Astrocyte (in vitro differentiated cells and primary cell): Measurements from ENCODE around the gene RTN1. TPM values are rescaled to one million over a fixed set of nuclear protein-coding genes. Genes with fewer than 3 reads are reported as not detected.

ENCODE experiments used
- DNase-seq: peaks from one replicate; pipeline ENCODE4 v3.0.0-alpha.2; 2010; ENCODE audit warnings: low read depth
- FAIRE-seq: peaks from 2 replicates; lab custom pipeline; 2011; peaks lifted over from hg19 to GRCh38; lab: Jason Lieb, UNC
- H2AFZ ChIP-seq: 2 replicates; pipeline ENCODE4 v1.6.0; 2012; ENCODE audit warnings: low read depth, low read length, inconsistent platforms
- H3K27ac ChIP-seq: 2 replicates; pipeline ENCODE4 v1.5.1; 2011; ENCODE audit warnings: low read depth, low read length, inconsistent platforms
- H3K27me3 ChIP-seq: 2 replicates; pipeline ENCODE4 v1.6.0; 2011; ENCODE audit warnings: low read length, inconsistent platforms; ENCODE audit not compliant: insufficient read depth
- H3K36me3 ChIP-seq: 2 replicates; pipeline ENCODE4 v1.5.1; 2011; ENCODE audit warnings: low read length, inconsistent platforms; ENCODE audit not compliant: insufficient read depth
- H3K4me1 ChIP-seq: 2 replicates; pipeline ENCODE4 v1.5.1; 2011; ENCODE audit warnings: low read length, inconsistent platforms; ENCODE audit not compliant: insufficient read depth
- H3K4me2 ChIP-seq: 2 replicates; pipeline ENCODE4 v1.6.0; 2012; ENCODE audit warnings: low read length, inconsistent platforms
- H3K4me3 ChIP-seq: 2 replicates; pipeline ENCODE4 v1.5.1; 2011; ENCODE audit warnings: low read depth, mild to moderate bottlenecking, low read length, inconsistent platforms; ENCODE audit not compliant: insufficient read depth
- H3K79me2 ChIP-seq: 2 replicates; pipeline ENCODE4 v1.6.0; 2012; ENCODE audit warnings: mild to moderate bottlenecking, low read length, inconsistent platforms; ENCODE audit not compliant: insufficient read depth
- H3K9ac ChIP-seq: 2 replicates; pipeline ENCODE4 v1.6.0; 2012; ENCODE audit warnings: mild to moderate bottlenecking, low read length, inconsistent platforms
- H3K9me3 ChIP-seq: 2 replicates; pipeline ENCODE4 v1.5.1; 2012; ENCODE audit warnings: low read depth, mild to moderate bottlenecking, low read length, inconsistent platforms; ENCODE audit not compliant: insufficient read depth
- H4K20me1 ChIP-seq: 2 replicates; pipeline ENCODE4 v1.6.0; 2012; ENCODE audit warnings: low read length, inconsistent platforms; ENCODE audit not compliant: insufficient read depth
- H3K27ac Mint-ChIP-seq: one replicate; pipeline ENCODE4 v1.8.0; 2021; ENCODE audit warnings: mild to moderate bottlenecking, mixed read lengths; ENCODE audit not compliant: unreplicated experiment
- H3K27me3 Mint-ChIP-seq: one replicate; pipeline ENCODE4 v1.8.0; 2021; ENCODE audit warnings: low read depth, mixed read lengths; ENCODE audit not compliant: unreplicated experiment
- H3K36me3 Mint-ChIP-seq: one replicate; pipeline ENCODE4 v1.8.0; 2021; ENCODE audit warnings: low read depth, mixed read lengths; ENCODE audit not compliant: unreplicated experiment
- H3K4me1 Mint-ChIP-seq: one replicate; pipeline ENCODE4 v1.8.0; 2021; ENCODE audit warnings: low read depth, mixed read lengths; ENCODE audit not compliant: unreplicated experiment
- H3K4me3 Mint-ChIP-seq: one replicate; pipeline ENCODE4 v1.8.0; 2021; ENCODE audit warnings: mild to moderate bottlenecking, moderate library complexity, mixed read lengths; ENCODE audit not compliant: unreplicated experiment
- H3K9me3 Mint-ChIP-seq: one replicate; pipeline ENCODE4 v1.8.0; 2021; ENCODE audit warnings: mild to moderate bottlenecking, mixed read lengths; ENCODE audit not compliant: unreplicated experiment
- CTCF ChIP-seq: IDR thresholded peaks from 2 replicates; pipeline ENCODE4 v1.5.1; 2011; ENCODE audit warnings: low read depth, mild to moderate bottlenecking, inconsistent platforms, low read length, moderate library complexity; ENCODE audit not compliant: insufficient read depth
- EZH2 ChIP-seq: IDR thresholded peaks from 2 replicates; pipeline ENCODE4 v1.6.1; 2012; ENCODE audit warnings: mild to moderate bottlenecking, low read length, inconsistent platforms; ENCODE audit not compliant: insufficient read depth
- total RNA-seq: library from RNA; stranded (reverse); gene quantifications from 2 replicates; pipeline ENCODE4 v1.2.1, GENCODE V29; 2021

Gene RTN1
- total RNA-seq, 1 donor from 2014 or later: 1.2 TPM

GRCh38 chr14:59707778-59708561 lies 162.6 kb downstream of the RTN1 start:
- Histone ChIP-seq H3K27me3 (no peaks in the 10 kb centered on the region), H3K27ac (no peak overlapping the region), H3K9me3 (no peaks in the 10 kb centered on the region), H3K4me2 (no peak overlapping the region), H2AFZ (no peak overlapping the region), H3K36me3 (no peaks in the 10 kb centered on the region), H4K20me1 (no peaks in the 10 kb centered on the region), H3K4me3 (no peak overlapping the region), H3K4me1 (no peaks in the 10 kb centered on the region), H3K9ac (no peak overlapping the region), H3K79me2 (no peaks in the 10 kb centered on the region)
- Mint-ChIP-seq H3K27me3 (no peaks in the 10 kb centered on the region), H3K4me3 (no peak overlapping the region), H3K27ac (no peak overlapping the region), H3K9me3 (no peaks in the 10 kb centered on the region), H3K4me1 (no peaks in the 10 kb centered on the region), H3K36me3 (no peaks in the 10 kb centered on the region)
- no peak for FAIRE-seq
- no peak for DNase-seq
- TF ChIP-seq CTCF (no peak), EZH2 (no peak)

GRCh38 chr14:59705866-59706265 lies 164.7 kb downstream of the RTN1 start:
- H3K9me3 ChIP-seq: no peaks in the 10 kb centered on the region
- H3K27me3 Mint-ChIP-seq: no peaks in the 10 kb centered on the region
- H3K27ac Mint-ChIP-seq: no peak overlapping the region
- no peaks in the 10 kb centered on the region for H3K4me1 Mint-ChIP-seq
- FAIRE-seq: no peak
- no peak overlapping the region for H3K9ac ChIP-seq
- no peaks in the 10 kb centered on the region for H3K9me3 Mint-ChIP-seq
- H3K27ac ChIP-seq: no peak overlapping the region
- H3K36me3 ChIP-seq: no peaks in the 10 kb centered on the region
- no peaks in the 10 kb centered on the region for H3K79me2 ChIP-seq
- no peaks in the 10 kb centered on the region for H3K27me3 ChIP-seq
- no peaks in the 10 kb centered on the region for H4K20me1 ChIP-seq
- H3K4me2 ChIP-seq: no peak overlapping the region
- H3K36me3 Mint-ChIP-seq: no peaks in the 10 kb centered on the region
- H3K4me1 ChIP-seq: no peaks in the 10 kb centered on the region
- no peak overlapping the region for H2AFZ ChIP-seq
- no peak overlapping the region for H3K4me3 ChIP-seq
- H3K4me3 Mint-ChIP-seq: no peak overlapping the region
- TF ChIP-seq EZH2: no peak
- no peak for TF ChIP-seq CTCF
- DNase-seq: no peak

- H3K27ac ChIP-seq: no peak overlapping the region
- no peaks in the 10 kb centered on the region for H3K27me3 ChIP-seq
- H3K36me3 ChIP-seq: no peaks in the 10 kb centered on the region
- Mint-ChIP-seq H3K27me3 (no peaks in the 10 kb centered on the region), H3K27ac (no peak overlapping the region), H3K36me3 (no peaks in the 10 kb centered on the region), H3K4me1 (no peaks in the 10 kb centered on the region), H3K4me3 (no peak overlapping the region), H3K9me3 (no peaks in the 10 kb centered on the region)
- no peaks in the 10 kb centered on the region for H3K79me2 ChIP-seq
- FAIRE-seq (no peak), DNase-seq (no peak)
- no peak overlapping the region for H3K4me3 ChIP-seq
- H3K4me1 ChIP-seq: no peaks in the 10 kb centered on the region
- H3K9ac ChIP-seq: no peak overlapping the region
- TF ChIP-seq EZH2 (no peak), CTCF (no peak)
- no peaks in the 10 kb centered on the region for H4K20me1 ChIP-seq
- H3K9me3 ChIP-seq: no peaks in the 10 kb centered on the region
- H3K4me2 ChIP-seq: no peak overlapping the region
- H2AFZ ChIP-seq: no peak overlapping the region
Observed at GRCh38 chr14:59705245-59705644, 165.3 kb downstream of the RTN1 start.
